Fibroblast of skin of right quadriceps (primary cell): Measurements from ENCODE around the gene TPRA1.

ENCODE experiments used
- DNase-seq: peaks from one replicate; pipeline ENCODE4 v3.0.0-alpha.2; 2013

Gene TPRA1

DNA sequence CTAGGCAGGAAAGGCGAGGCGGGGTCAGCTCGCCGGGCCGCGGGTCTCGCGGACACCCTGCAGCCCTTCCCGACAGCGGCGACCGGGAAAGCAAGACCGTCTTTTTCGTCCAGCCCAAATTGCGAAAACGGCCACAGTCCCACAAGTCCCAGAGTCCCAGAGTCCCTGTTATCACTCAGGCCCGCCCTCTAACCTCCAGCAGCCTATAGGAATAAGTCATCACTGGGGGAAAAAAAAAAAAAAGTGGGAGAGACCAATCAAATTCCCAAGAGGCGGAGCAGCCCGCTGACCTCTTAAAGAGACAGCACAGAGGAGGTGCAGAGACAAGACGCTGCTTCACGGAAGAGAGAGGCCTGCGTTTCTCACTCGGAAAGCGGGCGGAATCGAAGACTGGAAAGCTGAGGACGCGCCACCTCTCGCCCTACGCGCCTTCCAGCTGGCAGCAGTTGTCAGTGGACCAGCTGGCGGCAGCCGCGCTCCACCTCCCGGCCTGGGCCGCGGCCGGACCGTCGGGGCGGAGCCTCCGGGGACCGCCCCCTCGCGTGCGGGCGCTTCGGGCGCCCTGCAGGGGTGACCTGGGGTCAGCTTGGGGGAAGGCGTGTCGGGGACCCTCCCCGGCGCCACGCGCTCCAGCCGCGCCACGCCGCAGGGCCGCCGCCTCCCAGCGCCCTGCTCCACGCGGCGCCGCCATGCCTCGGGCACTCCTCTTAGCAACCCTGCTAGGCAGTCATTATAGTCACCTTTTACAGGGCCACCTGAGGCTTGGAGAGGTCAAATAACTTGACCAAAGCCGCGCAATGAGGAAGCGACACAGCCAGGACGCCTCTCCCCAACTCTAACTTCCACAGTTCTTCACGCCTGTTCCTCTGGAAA is at the start of gene TPRA1:
TSS of gene TPRA1 (minus strand) at position 141 of the 873 bp plus-strand sequence. CDS start 10,587 bp downstream, outside the sequence.
- peak; percentile 99 for DNase-seq

DNA sequence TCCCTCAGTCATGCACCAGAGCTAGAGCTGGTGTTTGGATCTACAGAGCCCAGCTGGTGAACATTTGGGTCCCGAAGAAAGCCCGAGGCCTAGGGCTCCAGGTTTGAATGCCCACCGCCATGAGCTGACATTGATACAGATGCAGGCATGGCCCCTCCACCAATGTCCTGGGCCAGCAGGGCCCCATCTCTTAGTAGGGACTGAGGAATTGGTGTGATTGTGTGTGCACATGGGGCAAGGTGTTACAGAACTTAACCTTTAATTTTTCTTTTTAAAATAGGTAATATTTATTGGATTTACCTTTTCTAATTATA is 49.5 kb upstream of the TPRA1 start:
- DNase-seq: no peak

DNA sequence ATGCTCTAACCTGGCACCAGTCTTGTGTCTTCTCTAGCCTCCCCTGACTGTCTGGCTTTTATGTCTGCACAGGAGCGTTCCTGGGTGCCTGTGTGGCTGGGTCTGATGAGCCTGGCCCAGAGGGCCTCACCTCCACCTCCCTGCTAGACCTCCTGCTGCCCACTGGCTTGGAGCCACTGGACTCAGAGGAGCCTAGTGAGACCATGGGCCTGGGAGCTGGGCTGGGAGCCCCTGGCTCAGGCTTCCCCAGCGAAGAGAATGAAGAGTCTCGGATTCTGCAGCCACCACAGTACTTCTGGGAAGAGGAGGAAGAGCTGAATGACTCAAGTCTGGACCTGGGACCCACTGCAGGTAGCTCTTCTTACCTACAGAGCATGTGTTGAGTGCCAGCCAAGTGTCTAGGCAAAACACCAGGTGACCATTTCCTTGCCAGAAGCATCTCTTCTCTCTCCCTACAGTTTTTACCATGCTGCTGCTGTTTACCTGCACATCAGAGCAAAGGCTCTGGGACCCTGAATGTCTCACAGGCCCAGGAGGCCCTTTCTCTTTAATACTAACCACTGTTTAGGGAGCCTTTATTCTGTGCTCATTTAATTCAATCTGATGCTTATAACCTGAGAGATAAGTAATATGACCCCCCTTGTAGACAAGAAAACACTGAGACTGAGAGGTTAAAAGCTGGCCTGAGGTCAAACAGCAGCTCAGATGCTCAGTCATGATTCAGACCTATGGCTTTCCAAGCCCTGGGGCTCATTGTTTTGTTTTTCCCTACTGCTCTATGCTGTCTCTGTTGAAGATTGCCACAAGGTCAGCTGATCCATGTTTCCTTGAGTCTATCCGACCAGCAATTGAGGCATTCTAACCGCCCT is 48.9 kb upstream of the TPRA1 start:
- no peak for DNase-seq

DNA sequence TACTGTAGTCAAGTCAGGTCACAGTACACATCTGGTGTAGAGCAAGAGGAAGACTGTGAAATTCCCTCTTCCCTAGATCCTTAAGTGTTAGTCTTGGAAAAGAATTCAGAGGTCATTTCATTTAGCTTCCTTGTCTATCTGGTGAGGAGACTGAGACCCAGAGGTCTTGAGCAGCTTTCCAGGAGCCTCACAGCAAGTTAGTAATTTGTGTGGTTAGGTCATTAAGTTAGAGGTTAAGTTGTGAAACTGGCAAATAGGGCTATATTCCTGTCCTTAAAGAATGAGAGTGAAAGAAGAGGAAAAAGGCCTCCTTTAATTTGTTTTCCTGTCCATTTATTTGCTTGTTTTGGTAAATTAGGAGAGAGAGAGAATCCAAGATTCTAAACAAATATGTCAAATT is 47.4 kb upstream of the TPRA1 start:
- no peak for DNase-seq

DNA sequence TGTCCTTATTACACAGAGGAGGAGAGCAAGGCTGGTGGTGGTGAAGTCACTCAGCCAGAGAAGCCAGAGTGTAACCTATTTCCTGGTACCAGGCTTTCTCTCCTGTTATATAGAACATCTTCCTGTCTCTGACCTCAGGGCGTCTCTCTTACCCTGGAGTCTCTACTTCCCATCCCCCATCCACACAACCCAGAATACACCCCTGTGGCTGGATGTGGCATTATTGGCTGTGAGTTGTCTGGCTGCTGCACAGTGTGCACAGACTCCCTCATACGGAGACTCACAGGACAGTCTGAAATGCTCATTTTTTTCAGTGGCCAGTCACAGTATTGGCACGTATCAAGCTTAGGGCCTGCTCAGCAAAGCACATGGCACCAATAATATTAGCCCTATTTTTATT is 47.0 kb upstream of the TPRA1 start:
- DNase-seq: peak; percentile 20

DNA sequence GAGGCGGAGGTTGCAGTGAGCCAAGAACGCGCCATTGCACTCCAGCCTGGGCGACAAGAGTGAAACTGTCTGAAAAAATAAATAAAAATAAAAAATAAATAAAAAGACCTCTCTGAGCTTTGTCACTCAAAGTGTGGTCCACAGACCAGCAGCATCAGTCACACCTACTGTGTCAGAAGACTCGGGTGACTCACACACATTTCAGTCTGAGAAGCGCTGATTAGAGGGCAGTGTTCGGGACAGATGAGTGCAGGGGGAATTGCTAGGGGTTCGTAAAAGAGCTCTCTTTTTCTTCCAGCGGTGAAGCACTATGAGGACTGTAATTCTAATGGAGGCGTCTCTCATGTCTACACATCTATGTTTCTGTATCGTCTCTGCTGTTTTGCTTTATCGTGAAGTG is 44.1 kb upstream of the TPRA1 start:
- DNase-seq: no peak

- DNase-seq: no peak
Measured at GRCh38 chr3:127632035-127632820, 41.7 kb upstream of the TPRA1 start.

DNA sequence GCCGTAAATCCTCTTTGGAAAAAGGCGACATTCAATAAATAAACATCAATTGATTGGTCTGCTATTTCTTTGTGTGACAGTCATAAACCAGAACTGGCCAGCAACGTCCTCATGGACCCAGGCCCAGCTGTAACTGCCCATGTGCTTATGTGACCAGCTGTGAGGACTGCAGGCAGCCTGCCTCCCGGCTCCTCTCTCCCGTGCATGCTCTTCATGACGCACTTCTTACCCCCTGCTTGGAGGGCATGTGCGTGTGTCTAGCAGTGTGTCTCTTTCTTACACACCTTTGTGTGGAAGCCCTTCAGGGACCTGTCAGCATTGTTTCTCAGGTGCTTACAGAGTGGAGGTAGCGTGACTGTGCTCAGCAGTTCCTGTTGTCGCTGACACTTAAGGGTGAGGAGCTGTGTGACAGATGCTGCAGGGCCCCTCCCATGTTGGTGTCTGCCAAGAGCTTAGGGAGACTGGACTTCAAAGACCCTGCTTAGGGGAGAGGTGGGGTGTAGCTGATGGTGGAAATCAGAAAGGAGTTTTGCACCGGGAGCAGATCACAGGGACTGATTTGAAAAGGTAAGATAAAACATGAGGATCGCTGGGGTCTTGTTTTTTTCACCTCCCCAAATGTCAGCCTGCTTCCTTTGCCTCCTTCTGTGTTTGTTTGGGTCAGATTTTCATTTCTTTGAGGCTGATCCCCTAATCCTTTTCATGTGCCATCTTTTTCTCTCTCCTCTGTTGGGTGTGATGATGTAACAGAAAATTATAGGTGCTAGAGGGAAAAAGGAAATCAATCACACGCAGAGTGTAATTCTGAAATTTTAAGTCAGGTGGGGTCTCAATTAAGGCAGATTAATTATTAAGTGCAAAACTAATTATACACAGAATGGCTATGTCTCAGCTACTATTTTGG is 40.5 kb upstream of the TPRA1 start:
- no peak for DNase-seq

GRCh38 chr3:127629467-127630403 is 39.2 kb upstream of the TPRA1 start:
- DNase-seq: no peak

- DNase-seq: peak; percentile 49
Measured at GRCh38 chr3:127628788-127629466, 38.4 kb upstream of the TPRA1 start, which contains the start of gene PODXL2. Gene PODXL2, plus strand, starts transcription at chr3:127629185. Its CDS starts 35 bp downstream, at chr3:127629220.

DNA sequence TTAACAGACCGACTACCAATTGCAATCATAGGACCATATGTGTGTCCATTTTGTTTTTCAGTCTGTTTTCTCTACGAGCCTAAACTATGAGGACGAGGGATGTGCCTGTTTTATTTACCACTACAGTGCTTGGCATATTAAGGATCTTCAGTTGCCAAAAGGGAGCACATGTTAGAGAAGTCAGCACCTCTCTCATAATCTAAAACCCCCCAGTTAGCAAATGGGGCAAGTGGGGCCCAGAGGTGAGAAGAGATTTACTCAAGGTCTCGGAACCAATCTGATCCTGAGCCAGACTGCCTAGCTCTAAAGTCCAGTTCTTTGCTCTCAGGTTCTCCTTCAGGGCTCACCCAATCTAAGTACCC is 37.9 kb upstream of the TPRA1 start:
- DNase-seq: no peak

DNA sequence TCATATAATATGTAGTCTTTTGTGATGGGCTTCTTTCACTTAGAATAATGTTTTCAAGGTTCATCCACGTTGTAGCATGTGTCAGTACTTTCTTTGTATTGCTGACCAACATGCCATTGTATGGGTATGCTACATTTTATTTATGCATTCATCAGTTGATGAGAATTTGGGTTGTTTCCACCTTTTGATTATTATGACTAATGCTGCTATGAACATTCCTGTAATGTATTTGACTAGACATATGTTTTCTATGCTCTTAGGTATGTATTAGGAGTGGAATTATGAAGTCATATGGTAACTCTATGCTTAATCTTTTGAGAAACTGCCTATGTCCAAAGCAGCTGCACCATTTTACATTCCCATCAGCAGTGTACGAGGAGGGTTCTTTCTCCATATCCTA is 35.3 kb upstream of the TPRA1 start:
- peak; percentile 42 for DNase-seq

DNA sequence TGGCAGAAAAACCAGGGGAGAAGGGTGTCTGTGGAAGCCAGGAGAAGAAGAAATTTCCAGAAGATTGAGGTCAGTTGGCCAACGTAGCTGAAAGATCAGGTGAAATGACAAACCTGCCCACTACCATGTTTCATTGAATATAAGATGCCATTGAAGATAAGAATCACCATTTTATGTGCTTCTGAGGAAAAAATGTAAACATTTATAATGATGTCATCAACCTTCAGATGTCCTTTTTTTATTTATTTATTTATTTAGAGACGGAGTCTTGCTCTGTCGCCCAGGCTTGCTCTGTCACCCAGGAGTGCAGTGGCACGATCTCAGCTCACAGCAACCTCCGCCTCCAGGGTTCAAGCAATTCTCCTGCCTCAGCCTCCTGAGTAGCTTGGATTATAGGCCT is 33.5 kb upstream of the TPRA1 start:
- DNase-seq: no peak

DNA sequence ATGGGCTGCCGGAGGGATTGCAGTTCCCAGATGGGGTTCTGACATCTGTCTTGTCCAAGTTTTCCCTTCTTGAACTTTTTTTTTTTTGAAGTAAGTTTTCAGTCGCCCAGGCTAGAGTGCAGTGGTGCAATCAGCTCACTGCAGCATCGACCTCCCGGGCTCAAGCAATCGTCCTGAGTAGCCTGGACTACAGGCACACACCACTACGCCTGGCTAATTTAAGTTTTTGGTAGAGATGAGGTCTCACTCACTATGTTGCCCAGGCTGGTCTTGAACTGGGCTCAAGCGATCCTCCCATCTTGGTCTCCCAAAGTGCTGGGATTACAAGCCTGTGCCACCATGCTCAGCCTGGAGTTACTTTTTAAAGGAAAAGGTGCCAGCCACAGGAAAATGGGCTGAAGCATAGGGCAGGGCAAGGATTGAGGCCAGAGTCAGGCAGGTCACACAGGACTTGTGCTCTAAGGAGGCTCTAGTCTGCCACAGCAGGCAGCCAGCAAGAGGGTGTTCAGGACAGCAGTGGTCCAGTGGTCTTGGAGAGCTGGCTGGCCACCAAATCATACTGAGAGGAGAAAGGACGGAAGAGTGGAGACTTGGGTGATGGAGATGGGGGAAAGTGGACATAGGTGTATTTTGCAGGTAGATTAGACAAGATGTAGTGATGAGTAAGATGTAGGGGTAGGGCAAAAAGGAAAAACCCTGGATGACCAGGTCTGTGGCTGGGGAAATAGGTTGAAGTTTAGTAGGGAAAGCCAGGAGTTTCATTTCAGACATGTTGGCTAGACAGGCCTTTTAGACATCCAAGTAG is 32.4 kb upstream of the TPRA1 start:
- no peak for DNase-seq

- DNase-seq: no peak
Measured at GRCh38 chr3:127622031-127622430, 31.5 kb upstream of the TPRA1 start.

GRCh38 chr3:127620637-127621375 is 30.3 kb upstream of the TPRA1 start:
- DNase-seq: no peak

DNA sequence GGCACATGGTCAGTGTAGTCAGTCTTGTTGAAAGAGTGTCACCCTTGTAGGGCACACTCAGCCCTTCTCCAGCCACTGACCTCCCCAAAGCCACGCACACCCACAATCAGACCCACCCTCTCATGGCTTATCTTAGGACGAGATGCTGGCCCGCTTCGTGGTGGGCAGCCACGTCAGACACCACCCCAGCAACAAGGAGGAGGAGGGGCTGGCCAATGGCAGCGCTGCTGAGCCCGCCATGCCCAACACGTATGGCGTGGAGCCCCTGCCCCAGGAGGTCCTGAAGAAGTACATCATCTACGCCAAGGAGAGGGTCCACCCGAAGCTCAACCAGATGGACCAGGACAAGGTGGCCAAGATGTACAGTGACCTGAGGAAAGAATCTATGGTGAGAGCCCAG is 28.4 kb upstream of the TPRA1 start:
- DNase-seq: no peak

- no peak for DNase-seq
Measured at GRCh38 chr3:127616836-127617605, 26.5 kb upstream of the TPRA1 start.
